ENCODE results near the gene RAB22A. TPM values are rescaled to one million over a fixed set of nuclear protein-coding genes. Genes with fewer than 3 reads are reported as not detected.

Gene RAB22A
- total RNA-seq, 1 donor from 2014 or later: 7.9 TPM

GRCh38 chr20:58300321-58300720, 9.2 kb upstream of the RAB22A start:
- no peak overlapping the region for H3K4me2 ChIP-seq
- no peak overlapping the region for H3K27ac Mint-ChIP-seq
- H3K9me3 ChIP-seq (ENCODE audit: low read depth): no peaks in the 10 kb centered on the region
- H4K20me1 ChIP-seq (ENCODE audit: low read depth): peaks cover 29% of the 10 kb centered on the region
- TF ChIP-seq CTCF (IDR thresholded peaks at IDR 0.05) (no peak), EZH2phosphoT487 (IDR thresholded peaks at IDR 0.05) (no peak), EZH2 (IDR thresholded peaks at IDR 0.05) (no peak)
- H3F3A ChIP-seq (ENCODE audit: low read depth): peaks cover 9% of the 10 kb centered on the region
- H3K27me3 ChIP-seq: no peaks in the 10 kb centered on the region
- peaks cover 2% of the 10 kb centered on the region for H3K36me3 Mint-ChIP-seq
- H3K9ac ChIP-seq: no peak overlapping the region
- H3K79me2 ChIP-seq (ENCODE audit: low read depth): peaks cover 8% of the 10 kb centered on the region
- H3K4me1 Mint-ChIP-seq: peaks cover 2% of the 10 kb centered on the region
- DNase-seq (ENCODE audit: low spot score): no peak
- no peaks in the 10 kb centered on the region for H3K36me3 ChIP-seq
- H3K4me3 Mint-ChIP-seq: no peak overlapping the region
- peaks cover 8% of the 10 kb centered on the region for H3K4me1 ChIP-seq
- no peak overlapping the region for H3K4me3 ChIP-seq
- H3K27me3 Mint-ChIP-seq (ENCODE audit: insufficient read depth, low read depth): peaks cover 3% of the 10 kb centered on the region
- no peak overlapping the region for H2AFZ ChIP-seq (replicated peaks)
- H3K27ac ChIP-seq: no peak overlapping the region
- H3K9me3 Mint-ChIP-seq: no peaks in the 10 kb centered on the region

- H4K20me1 ChIP-seq (ENCODE audit: low read depth): peaks cover 16% of the 10 kb centered on the region
- peaks cover 13% of the 10 kb centered on the region for H3F3A ChIP-seq (ENCODE audit: low read depth)
- TF ChIP-seq EZH2phosphoT487 (IDR thresholded peaks at IDR 0.05) (no peak), EZH2 (IDR thresholded peaks at IDR 0.05) (no peak), CTCF (IDR thresholded peaks at IDR 0.05) (no peak)
- H3K9ac ChIP-seq: no peak overlapping the region
- H3K36me3 ChIP-seq: no peaks in the 10 kb centered on the region
- peaks cover 8% of the 10 kb centered on the region for H3K4me1 ChIP-seq
- H3K79me2 ChIP-seq (ENCODE audit: low read depth): peaks cover 3% of the 10 kb centered on the region
- no peak overlapping the region for H3K4me3 Mint-ChIP-seq
- no peak for DNase-seq (ENCODE audit: low spot score)
- H3K27ac Mint-ChIP-seq: no peak overlapping the region
- H3K9me3 Mint-ChIP-seq: no peaks in the 10 kb centered on the region
- peaks cover 8% of the 10 kb centered on the region for H3K36me3 Mint-ChIP-seq
- no peaks in the 10 kb centered on the region for H3K9me3 ChIP-seq (ENCODE audit: low read depth)
- H3K4me1 Mint-ChIP-seq: peaks cover 2% of the 10 kb centered on the region
- H3K4me3 ChIP-seq: no peak overlapping the region
- no peak overlapping the region for H3K4me2 ChIP-seq
- H3K27me3 Mint-ChIP-seq (ENCODE audit: insufficient read depth, low read depth): no peaks in the 10 kb centered on the region
- no peak overlapping the region for H2AFZ ChIP-seq (replicated peaks)
- H3K27me3 ChIP-seq: no peaks in the 10 kb centered on the region
- H3K27ac ChIP-seq: no peak overlapping the region
Observed at GRCh38 chr20:58303547-58303946, 6.0 kb upstream of the RAB22A start.

- H3K9me3 Mint-ChIP-seq: no peaks in the 10 kb centered on the region
- no peak overlapping the region for H3K27ac ChIP-seq
- peaks cover 4% of the 10 kb centered on the region for H3K79me2 ChIP-seq (ENCODE audit: low read depth)
- no peak overlapping the region for H3K4me3 Mint-ChIP-seq
- peaks cover 8% of the 10 kb centered on the region for H3K4me1 ChIP-seq
- peaks cover 15% of the 10 kb centered on the region for H3F3A ChIP-seq (ENCODE audit: low read depth)
- H3K36me3 ChIP-seq: no peaks in the 10 kb centered on the region
- H3K4me1 Mint-ChIP-seq: peaks cover 2% of the 10 kb centered on the region
- no peak overlapping the region for H3K27ac Mint-ChIP-seq
- no peak overlapping the region for H3K4me3 ChIP-seq
- no peaks in the 10 kb centered on the region for H3K9me3 ChIP-seq (ENCODE audit: low read depth)
- H3K27me3 ChIP-seq: no peaks in the 10 kb centered on the region
- peaks cover 16% of the 10 kb centered on the region for H4K20me1 ChIP-seq (ENCODE audit: low read depth)
- peaks cover 8% of the 10 kb centered on the region for H3K36me3 Mint-ChIP-seq
- no peaks in the 10 kb centered on the region for H3K27me3 Mint-ChIP-seq (ENCODE audit: insufficient read depth, low read depth)
- H3K9ac ChIP-seq: no peak overlapping the region
- no peak overlapping the region for H2AFZ ChIP-seq (replicated peaks)
- no peak for TF ChIP-seq CTCF (IDR thresholded peaks at IDR 0.05)
- TF ChIP-seq EZH2phosphoT487 (IDR thresholded peaks at IDR 0.05): no peak
- TF ChIP-seq EZH2 (IDR thresholded peaks at IDR 0.05): no peak
- no peak for DNase-seq (ENCODE audit: low spot score)
- no peak overlapping the region for H3K4me2 ChIP-seq
Observed at GRCh38 chr20:58305061-58305460, 4.5 kb upstream of the RAB22A start.
